Stimulated activated CD8-positive, alpha-beta memory T cell treated with anti-CD3 and anti-CD28 coated beads, Interleukin-4, amount 100 ng/mL, for 24 hours (primary cell): ENCODE data around the gene MT4.
"Not testable (repeated sequence)": the region's sequence is repeated elsewhere in the genome, so short reads cannot be mapped to it uniquely, and the experiment has no call there.

Experiments
- DNase-seq: peaks from one replicate; pipeline ENCODE4 v3.0.0-alpha.2; 2020; ENCODE audit warnings: low read depth

MT4 gene

GRCh38 chr16:56559109-56559508 is 5.8 kb upstream of the MT4 start:
- DNase-seq = no peak

- no peak for DNase-seq
These were observed 4.4 kb upstream of the MT4 start for GRCh38 chr16:56560447-56560846.

- no peak for DNase-seq
These were observed 3.7 kb upstream of the MT4 start for GRCh38 chr16:56561126-56561525.

- DNase-seq = no peak
These were observed 5.1 kb downstream of the MT4 start for GRCh38 chr16:56569971-56570370.

GRCh38 chr16:56571525-56571924 is 6.7 kb downstream of the MT4 start:
- no peak for DNase-seq

GRCh38 chr16:56574625-56575024 is 9.8 kb downstream of the MT4 start:
- no peak for DNase-seq

GRCh38 chr16:56576585-56577299 is 11.9 kb downstream of the MT4 start:
- peak; percentile 70 for DNase-seq

- no peak for DNase-seq
These were observed 12.4 kb downstream of the MT4 start for GRCh38 chr16:56577300-56577625.

GRCh38 chr16:56580391-56581048 is 15.6 kb downstream of the MT4 start:
- DNase-seq = no peak

- not testable (repeated sequence) for DNase-seq
These were observed 18.0 kb downstream of the MT4 start for GRCh38 chr16:56582911-56583310.

GRCh38 chr16:56583351-56584168 is 18.7 kb downstream of the MT4 start:
- no peak for DNase-seq

- no peak for DNase-seq
These were observed 19.4 kb downstream of the MT4 start for GRCh38 chr16:56584276-56584675.

GRCh38 chr16:56588781-56589140 is 23.9 kb downstream of the MT4 start:
- DNase-seq = no peak

- no peak for DNase-seq
These were observed 24.5 kb downstream of the MT4 start, which contains the start of gene MT3 for GRCh38 chr16:56589141-56590039. Gene MT3, plus strand, starts transcription at chr16:56589528. Its CDS starts 63 bp downstream, at chr16:56589591.

- DNase-seq = no peak
These were observed 26.6 kb downstream of the MT4 start for GRCh38 chr16:56591377-56592060.

- DNase-seq = no peak
These were observed 28.9 kb downstream of the MT4 start for GRCh38 chr16:56593573-56594291.

GRCh38 chr16:56594292-56594619 is 29.4 kb downstream of the MT4 start:
- DNase-seq = no peak

GRCh38 chr16:56600398-56600999 is 35.6 kb downstream of the MT4 start:
- no peak for DNase-seq

- no peak for DNase-seq
These were observed 36.5 kb downstream of the MT4 start for GRCh38 chr16:56601325-56601724.

GRCh38 chr16:56603589-56603988 is 38.7 kb downstream of the MT4 start:
- no peak for DNase-seq
